Measurements from ENCODE around the gene TMEM179. TPM values are rescaled to one million over a fixed set of nuclear protein-coding genes. Genes with fewer than 3 reads are reported as not detected.

The TMEM179 gene
- total RNA-seq, 1 donor from 2014 or later: not detected

GRCh38 chr14:104576232-104576969, 28.2 kb downstream of the TMEM179 start:
- H3K27me3 Mint-ChIP-seq: no peaks in the 10 kb centered on the region
- no peak overlapping the region for H3K4me3 Mint-ChIP-seq
- no peak overlapping the region for H3K27ac Mint-ChIP-seq
- DNase-seq (no peak), ATAC-seq (ENCODE audit: low read depth) (no peak)
- intact Hi-C loops (cut with micrococcal nuclease): no loop called here
- no peaks in the 10 kb centered on the region for H3K9me3 Mint-ChIP-seq
- ChIA-PET POLR2A (no interaction called here), CTCF (no interaction called here)
- H3K36me3 Mint-ChIP-seq (ENCODE audit: low read depth): no peaks in the 10 kb centered on the region
- no peaks in the 10 kb centered on the region for H3K4me1 Mint-ChIP-seq
- no peak for TF ChIP-seq CTCF (IDR thresholded peaks at IDR 0.05)

GRCh38 chr14:104574978-104575583, 29.5 kb downstream of the TMEM179 start:
- no peak for ATAC-seq (ENCODE audit: low read depth)
- no peaks in the 10 kb centered on the region for H3K4me1 Mint-ChIP-seq
- no peaks in the 10 kb centered on the region for H3K9me3 Mint-ChIP-seq
- ChIA-PET CTCF (no interaction called here), POLR2A (no interaction called here)
- no peak overlapping the region for H3K27ac Mint-ChIP-seq
- intact Hi-C loops (cut with micrococcal nuclease): no loop called here
- H3K36me3 Mint-ChIP-seq (ENCODE audit: low read depth): no peaks in the 10 kb centered on the region
- no peaks in the 10 kb centered on the region for H3K27me3 Mint-ChIP-seq
- no peak for DNase-seq
- no peak for TF ChIP-seq CTCF (IDR thresholded peaks at IDR 0.05)
- H3K4me3 Mint-ChIP-seq: no peak overlapping the region

- DNase-seq: no peak
- Mint-ChIP-seq H3K4me3 (no peak overlapping the region), H3K27me3 (peaks cover under 1% of the 10 kb centered on the region), H3K27ac (no peak overlapping the region), H3K9me3 (no peaks in the 10 kb centered on the region), H3K36me3 (ENCODE audit: low read depth) (no peaks in the 10 kb centered on the region), H3K4me1 (no peaks in the 10 kb centered on the region)
- ChIA-PET POLR2A (no interaction called here), CTCF (no interaction called here)
- ATAC-seq (ENCODE audit: low read depth): no peak
- no peak for TF ChIP-seq CTCF (IDR thresholded peaks at IDR 0.05)
- intact Hi-C loops (cut with micrococcal nuclease): no loop called here
Measured at GRCh38 chr14:104574536-104574935, 30.0 kb downstream of the TMEM179 start.

- intact Hi-C loops (cut with micrococcal nuclease): no loop called here
- Mint-ChIP-seq H3K27me3 (peaks cover 3% of the 10 kb centered on the region), H3K9me3 (no peaks in the 10 kb centered on the region), H3K27ac (no peak overlapping the region), H3K4me3 (no peak overlapping the region), H3K36me3 (ENCODE audit: low read depth) (no peaks in the 10 kb centered on the region), H3K4me1 (no peaks in the 10 kb centered on the region)
- TF ChIP-seq CTCF (IDR thresholded peaks at IDR 0.05): no peak
- no peak for DNase-seq
- ChIA-PET CTCF (no interaction called here), POLR2A (no interaction called here)
- no peak for ATAC-seq (ENCODE audit: low read depth)
Measured at GRCh38 chr14:104573930-104574329, 30.6 kb downstream of the TMEM179 start.

- H3K27ac Mint-ChIP-seq: no peak overlapping the region
- CTCF ChIA-PET: no interaction called here
- no peaks in the 10 kb centered on the region for H3K36me3 Mint-ChIP-seq (ENCODE audit: low read depth)
- H3K4me1 Mint-ChIP-seq: no peaks in the 10 kb centered on the region
- no peak for ATAC-seq (ENCODE audit: low read depth)
- no peak for DNase-seq
- TF ChIP-seq CTCF (IDR thresholded peaks at IDR 0.05): no peak
- no peaks in the 10 kb centered on the region for H3K9me3 Mint-ChIP-seq
- peaks cover 3% of the 10 kb centered on the region for H3K27me3 Mint-ChIP-seq
- intact Hi-C loops (cut with micrococcal nuclease): no loop called here
- H3K4me3 Mint-ChIP-seq: no peak overlapping the region
- POLR2A ChIA-PET: no interaction called here
Measured at GRCh38 chr14:104572668-104573067, 31.9 kb downstream of the TMEM179 start.
